Activated T-cell treated with anti-CD3 and anti-CD28 coated beads, Interleukin-2, amount 50 U/mL, for 4 hours (primary cell): Measurements from ENCODE around the gene GNA15. TPM values are rescaled to one million over a fixed set of nuclear protein-coding genes. Genes with fewer than 3 reads are reported as not detected.
"Not testable (repeated sequence)": the region's sequence is repeated elsewhere in the genome, so short reads cannot be mapped to it uniquely, and the experiment has no call there.

Experiments
- ATAC-seq, 2 donors: fragments of 200-7000 bp; cut with Tn5 transposase; one replicate each; pipeline ENCODE4 v1.10.0; 2021
- DNase-seq: peaks from one replicate; pipeline ENCODE4 v3.0.0-alpha.2; 2020
- H3K27me3 Mint-ChIP-seq: one replicate; pipeline ENCODE4 v1.8.0; 2021; ENCODE audit warnings: low read depth, mixed read lengths
- H3K36me3 Mint-ChIP-seq: one replicate; pipeline ENCODE4 v1.8.0; 2022; ENCODE audit warnings: mixed read lengths; ENCODE audit not compliant: insufficient read depth
- H3K4me1 Mint-ChIP-seq: one replicate; pipeline ENCODE4 v1.8.0; 2021; ENCODE audit warnings: low read depth, mixed read lengths
- H3K4me3 Mint-ChIP-seq: one replicate; pipeline ENCODE4 v1.8.0; 2021; ENCODE audit warnings: mild to moderate bottlenecking, moderate library complexity, mixed read lengths
- H3K9me3 Mint-ChIP-seq: one replicate; pipeline ENCODE4 v1.8.0; 2021; ENCODE audit warnings: mixed read lengths
- total RNA-seq, 3 donors: library from RNA; stranded (reverse); gene quantifications; one replicate each; pipeline ENCODE4 v1.2.1, GENCODE V29; 2021

The GNA15 gene
- total RNA-seq, 3 donors from 2014 or later: 8.8 to 19.9 (median 11.3) TPM

- DNase-seq (peak; percentile 58), ATAC-seq (peak; percentile 79 to 80)
- H3K4me3 Mint-ChIP-seq: no peak overlapping the region
- no peaks in the 10 kb centered on the region for H3K27me3 Mint-ChIP-seq
- no peaks in the 10 kb centered on the region for H3K36me3 Mint-ChIP-seq
- peaks cover 33% of the 10 kb centered on the region for H3K4me1 Mint-ChIP-seq
- H3K9me3 Mint-ChIP-seq: peaks cover 6% of the 10 kb centered on the region
Measured at GRCh38 chr19:3142292-3142670, 6.4 kb downstream of the GNA15 start.

- peaks cover 33% of the 10 kb centered on the region for H3K4me1 Mint-ChIP-seq
- DNase-seq (no peak), ATAC-seq (no peak)
- no peaks in the 10 kb centered on the region for H3K27me3 Mint-ChIP-seq
- H3K36me3 Mint-ChIP-seq: no peaks in the 10 kb centered on the region
- H3K4me3 Mint-ChIP-seq: no peak overlapping the region
- peaks cover 6% of the 10 kb centered on the region for H3K9me3 Mint-ChIP-seq
Measured at GRCh38 chr19:3142781-3143337, 7.0 kb downstream of the GNA15 start.

- Mint-ChIP-seq H3K27me3 (no peaks in the 10 kb centered on the region), H3K36me3 (no peaks in the 10 kb centered on the region), H3K9me3 (no peaks in the 10 kb centered on the region), H3K4me1 (peaks cover 25% of the 10 kb centered on the region), H3K4me3 (no peak overlapping the region)
- no peak for ATAC-seq
- DNase-seq: no peak
Measured at GRCh38 chr19:3145909-3146676, 10.3 kb downstream of the GNA15 start.

GRCh38 chr19:3146677-3147100 is 10.9 kb downstream of the GNA15 start:
- Mint-ChIP-seq H3K9me3 (no peaks in the 10 kb centered on the region), H3K4me3 (no peak overlapping the region), H3K4me1 (peaks cover 22% of the 10 kb centered on the region), H3K27me3 (no peaks in the 10 kb centered on the region), H3K36me3 (no peaks in the 10 kb centered on the region)
- ATAC-seq (peak; percentile 53 to 77), DNase-seq (peak; percentile 71)

- H3K36me3 Mint-ChIP-seq: no peaks in the 10 kb centered on the region
- no peaks in the 10 kb centered on the region for H3K27me3 Mint-ChIP-seq
- H3K4me1 Mint-ChIP-seq: peaks cover 8% of the 10 kb centered on the region
- no peaks in the 10 kb centered on the region for H3K9me3 Mint-ChIP-seq
- ATAC-seq: no peak
- H3K4me3 Mint-ChIP-seq: no peak overlapping the region
- DNase-seq: no peak
Measured at GRCh38 chr19:3148503-3148902, 12.7 kb downstream of the GNA15 start.

GRCh38 chr19:3149089-3149488 is 13.3 kb downstream of the GNA15 start:
- no peaks in the 10 kb centered on the region for H3K36me3 Mint-ChIP-seq
- no peak for ATAC-seq
- DNase-seq: no peak
- H3K4me3 Mint-ChIP-seq: no peak overlapping the region
- no peaks in the 10 kb centered on the region for H3K9me3 Mint-ChIP-seq
- no peaks in the 10 kb centered on the region for H3K27me3 Mint-ChIP-seq
- peaks cover 8% of the 10 kb centered on the region for H3K4me1 Mint-ChIP-seq

- Mint-ChIP-seq H3K4me3 (no peak overlapping the region), H3K9me3 (no peaks in the 10 kb centered on the region), H3K4me1 (peaks cover 8% of the 10 kb centered on the region), H3K27me3 (no peaks in the 10 kb centered on the region), H3K36me3 (no peaks in the 10 kb centered on the region)
- ATAC-seq (no peak), DNase-seq (no peak)
Measured at GRCh38 chr19:3149526-3150505, 14.0 kb downstream of the GNA15 start.

- peaks cover 6% of the 10 kb centered on the region for H3K4me1 Mint-ChIP-seq
- no peaks in the 10 kb centered on the region for H3K9me3 Mint-ChIP-seq
- no peaks in the 10 kb centered on the region for H3K27me3 Mint-ChIP-seq
- ATAC-seq (no peak), DNase-seq (no peak)
- peaks cover 2% of the 10 kb centered on the region for H3K36me3 Mint-ChIP-seq
- no peak overlapping the region for H3K4me3 Mint-ChIP-seq
Measured at GRCh38 chr19:3150739-3151329, 15.0 kb downstream of the GNA15 start.

- peaks cover 5% of the 10 kb centered on the region for H3K4me1 Mint-ChIP-seq
Measured at GRCh38 chr19:3151563-3152418, 16.0 kb downstream of the GNA15 start.

GRCh38 chr19:3152419-3152780 is 16.6 kb downstream of the GNA15 start:
- ATAC-seq: no peak
- H3K9me3 Mint-ChIP-seq: no peaks in the 10 kb centered on the region

More at GRCh38 chr19:3151563-3152418, 16.0 kb downstream of the GNA15 start:
- DNase-seq (no peak), ATAC-seq (no peak)
- no peaks in the 10 kb centered on the region for H3K27me3 Mint-ChIP-seq
- H3K4me3 Mint-ChIP-seq: no peak overlapping the region
- no peaks in the 10 kb centered on the region for H3K9me3 Mint-ChIP-seq
- H3K36me3 Mint-ChIP-seq: peaks cover 3% of the 10 kb centered on the region

GRCh38 chr19:3153286-3154230 is 17.7 kb downstream of the GNA15 start:
- no peaks in the 10 kb centered on the region for H3K27me3 Mint-ChIP-seq
- no peak for ATAC-seq
- H3K4me1 Mint-ChIP-seq: peaks cover 5% of the 10 kb centered on the region
- H3K9me3 Mint-ChIP-seq: no peaks in the 10 kb centered on the region
- DNase-seq: no peak
- H3K4me3 Mint-ChIP-seq: no peak overlapping the region
- peaks cover 6% of the 10 kb centered on the region for H3K36me3 Mint-ChIP-seq

More at GRCh38 chr19:3152419-3152780, 16.6 kb downstream of the GNA15 start:
- DNase-seq: no peak
- Mint-ChIP-seq H3K36me3 (peaks cover 3% of the 10 kb centered on the region), H3K27me3 (no peaks in the 10 kb centered on the region), H3K4me1 (peaks cover 5% of the 10 kb centered on the region), H3K4me3 (no peak overlapping the region)

GRCh38 chr19:3154447-3154846 is 18.6 kb downstream of the GNA15 start:
- not testable (repeated sequence) for H3K27me3 Mint-ChIP-seq, H3K36me3 Mint-ChIP-seq, H3K9me3 Mint-ChIP-seq, H3K4me3 Mint-ChIP-seq, ATAC-seq, H3K4me1 Mint-ChIP-seq, DNase-seq
